HG03159 (cell line): ENCODE data around the gene MIDN.

ENCODE experiments used
- ATAC-seq: cut with Tn5 transposase; IDR thresholded peaks from one replicate; pipeline ENCODE4 v1.9.1; 2021; ENCODE audit warnings: mild to moderate bottlenecking, moderate library complexity; ENCODE audit not compliant: unreplicated experiment

MIDN gene

GRCh38 chr19:1220477-1220930 lies 27.9 kb upstream of the MIDN start:
- ATAC-seq, result no peak

- no peak for ATAC-seq
Measured at GRCh38 chr19:1220976-1221903, 27.1 kb upstream of the MIDN start.

DNA sequence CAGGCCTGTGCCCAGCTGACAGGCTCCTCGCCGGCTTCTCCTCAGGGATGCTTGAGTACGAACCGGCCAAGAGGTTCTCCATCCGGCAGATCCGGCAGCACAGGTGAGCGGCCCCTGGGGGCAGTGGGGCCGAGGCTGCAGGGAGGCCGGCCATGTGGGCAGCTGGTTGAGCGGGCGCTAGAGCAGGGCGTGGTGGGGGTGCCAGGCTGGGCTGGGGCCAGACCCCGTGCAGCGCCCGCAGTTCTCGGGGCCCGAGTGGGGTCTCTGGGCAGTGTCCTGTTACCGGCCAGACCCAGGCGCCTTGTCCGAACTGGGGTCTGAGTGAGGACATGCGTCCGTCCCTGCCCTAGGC lies 26.5 kb upstream of the MIDN start:
- ATAC-seq, result no peak

DNA sequence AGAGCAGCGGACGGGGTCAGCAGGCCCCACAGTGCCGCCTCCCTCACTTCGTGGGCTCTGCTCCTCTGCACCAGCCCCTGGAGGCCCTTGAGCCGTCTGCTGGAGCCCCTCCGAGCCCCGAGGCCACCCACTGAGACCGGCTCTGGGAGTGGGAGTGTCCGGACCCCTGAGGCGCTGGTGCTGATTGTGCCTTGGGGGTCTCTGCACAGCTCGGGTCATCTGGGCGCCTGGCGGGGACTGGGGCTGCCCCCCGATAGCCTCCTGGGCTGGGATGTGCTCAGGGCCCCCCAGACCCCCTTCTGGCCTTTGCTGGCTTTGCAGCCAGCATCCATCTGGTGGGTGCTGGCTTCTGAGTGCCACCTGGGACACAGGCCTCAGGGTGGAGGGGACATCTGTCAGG lies 26.0 kb upstream of the MIDN start:
- ATAC-seq, result no peak

DNA sequence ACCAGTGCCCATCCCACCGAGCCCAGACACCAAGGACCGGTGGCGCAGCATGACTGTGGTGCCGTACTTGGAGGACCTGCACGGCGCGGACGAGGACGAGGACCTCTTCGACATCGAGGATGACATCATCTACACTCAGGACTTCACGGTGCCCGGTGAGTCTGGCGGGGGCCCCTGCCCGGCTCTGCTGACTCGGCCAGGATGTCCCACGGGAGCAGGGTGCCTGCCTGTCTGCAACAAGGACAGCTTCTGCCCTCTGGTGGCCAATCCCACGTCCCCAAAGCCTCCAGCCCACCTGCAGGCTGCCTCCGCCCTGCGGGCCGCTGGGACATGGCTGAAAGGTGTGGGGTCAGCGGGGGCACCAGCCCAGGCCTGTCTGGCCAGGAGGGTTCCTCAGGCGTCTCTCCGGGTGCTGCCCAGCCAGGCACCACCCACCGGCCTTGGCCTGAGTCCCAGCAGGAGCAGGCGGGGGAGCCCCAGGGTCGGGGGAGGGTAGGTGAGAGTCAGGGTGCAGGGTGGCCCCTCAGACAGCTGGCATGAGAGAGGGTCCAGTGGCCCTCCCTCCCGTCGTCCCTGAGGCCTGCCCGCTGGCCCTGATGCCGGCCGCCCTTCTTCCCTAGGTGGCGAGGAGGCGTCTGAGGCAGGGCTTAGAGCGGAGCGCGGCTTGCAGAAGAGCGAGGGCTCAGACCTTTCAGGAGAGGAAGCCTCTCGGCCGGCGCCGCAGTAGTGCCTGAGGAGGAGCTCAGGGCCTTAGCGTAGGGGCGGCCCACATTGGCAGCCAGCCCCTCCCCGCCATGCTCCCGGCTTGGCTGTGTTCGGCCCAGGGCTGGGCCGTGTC lies 25.1 kb upstream of the MIDN start:
- no peak for ATAC-seq

- no peak for ATAC-seq
Measured at GRCh38 chr19:1224047-1224825, 24.1 kb upstream of the MIDN start.

- ATAC-seq, result no peak
Measured at GRCh38 chr19:1224847-1225246, 23.5 kb upstream of the MIDN start.

DNA sequence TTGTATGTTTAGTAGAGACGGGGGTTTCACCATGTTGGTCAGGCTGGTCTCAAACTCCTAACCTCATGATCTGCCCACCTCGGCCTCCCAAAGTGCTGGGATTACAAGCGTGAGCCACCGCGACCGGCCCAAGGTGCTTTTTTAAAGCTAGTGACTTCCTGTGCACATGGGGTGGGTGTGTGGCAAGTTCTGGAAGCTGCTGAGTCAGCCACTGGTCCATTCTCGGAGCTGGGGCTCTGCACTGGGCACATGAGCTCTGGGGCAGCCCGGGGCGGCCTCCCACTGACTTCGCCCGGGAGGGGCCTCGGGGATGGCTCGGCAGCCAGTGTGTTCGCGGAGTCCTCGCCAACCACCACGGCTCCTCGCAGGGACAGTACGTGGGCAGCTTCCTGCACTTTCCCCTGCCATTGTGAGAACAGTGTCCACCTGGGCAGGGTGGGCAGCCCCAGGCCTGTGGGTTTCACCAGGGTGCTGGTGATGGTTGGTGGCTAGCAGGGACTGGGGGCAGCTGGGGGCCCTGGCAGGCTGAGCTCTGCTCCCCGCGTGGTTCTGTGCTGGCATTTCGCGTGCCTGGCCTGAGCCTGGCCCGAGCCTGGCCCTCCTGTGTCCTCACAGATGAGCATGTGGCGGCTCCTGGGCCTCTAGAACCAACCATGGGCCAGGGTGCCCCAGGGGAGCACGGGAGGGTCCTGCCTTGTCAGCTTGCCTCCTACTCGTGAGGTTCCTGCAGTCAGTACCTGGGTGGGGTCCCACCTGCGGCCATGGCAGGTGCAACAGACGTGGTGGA lies 22.8 kb upstream of the MIDN start:
- ATAC-seq, result no peak

GRCh38 chr19:1226227-1226518 lies 22.2 kb upstream of the MIDN start:
- no peak for ATAC-seq

GRCh38 chr19:1226522-1227303 lies 21.7 kb upstream of the MIDN start:
- no peak for ATAC-seq

- ATAC-seq, result no peak
Measured at GRCh38 chr19:1227304-1228054, 20.9 kb upstream of the MIDN start.

DNA sequence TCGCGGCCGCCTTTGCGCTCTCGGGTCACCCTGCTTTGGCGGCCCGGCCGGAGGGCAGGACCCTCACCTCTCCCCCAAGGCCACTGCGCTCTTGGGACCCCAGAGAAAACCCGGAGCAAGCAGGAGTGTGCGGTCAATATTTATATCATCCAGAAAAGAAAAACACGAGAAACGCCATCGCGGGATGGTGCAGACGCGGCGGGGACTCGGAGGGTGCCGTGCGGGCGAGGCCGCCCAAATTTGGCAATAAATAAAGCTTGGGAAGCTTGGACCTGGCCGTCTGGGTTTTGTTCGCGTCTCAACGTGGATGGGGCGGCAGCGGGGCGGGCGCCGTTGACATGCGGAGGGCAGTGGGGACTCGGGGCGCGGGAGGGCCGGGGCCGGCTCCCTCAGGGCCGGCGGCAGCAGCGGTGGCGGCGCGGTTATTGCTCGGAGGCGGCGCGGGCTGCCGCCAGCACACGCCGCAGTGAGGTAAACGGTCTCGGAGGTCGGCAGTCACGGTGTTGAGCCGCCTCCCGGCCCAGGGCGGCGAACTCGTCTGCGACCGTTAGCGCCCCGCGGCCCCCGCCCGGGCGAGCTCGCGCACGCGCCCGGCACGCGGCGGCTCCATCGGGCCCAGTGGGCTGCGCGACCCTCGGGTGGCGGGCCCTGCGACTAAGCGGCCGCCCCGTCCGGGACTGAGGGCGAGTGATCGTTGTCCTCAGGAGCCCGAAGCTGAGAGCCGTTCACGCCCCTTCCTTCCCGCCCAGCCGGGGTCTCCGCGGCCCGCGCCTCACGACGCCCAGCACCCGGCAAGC lies 20.0 kb upstream of the MIDN start:
- ATAC-seq, result no peak

DNA sequence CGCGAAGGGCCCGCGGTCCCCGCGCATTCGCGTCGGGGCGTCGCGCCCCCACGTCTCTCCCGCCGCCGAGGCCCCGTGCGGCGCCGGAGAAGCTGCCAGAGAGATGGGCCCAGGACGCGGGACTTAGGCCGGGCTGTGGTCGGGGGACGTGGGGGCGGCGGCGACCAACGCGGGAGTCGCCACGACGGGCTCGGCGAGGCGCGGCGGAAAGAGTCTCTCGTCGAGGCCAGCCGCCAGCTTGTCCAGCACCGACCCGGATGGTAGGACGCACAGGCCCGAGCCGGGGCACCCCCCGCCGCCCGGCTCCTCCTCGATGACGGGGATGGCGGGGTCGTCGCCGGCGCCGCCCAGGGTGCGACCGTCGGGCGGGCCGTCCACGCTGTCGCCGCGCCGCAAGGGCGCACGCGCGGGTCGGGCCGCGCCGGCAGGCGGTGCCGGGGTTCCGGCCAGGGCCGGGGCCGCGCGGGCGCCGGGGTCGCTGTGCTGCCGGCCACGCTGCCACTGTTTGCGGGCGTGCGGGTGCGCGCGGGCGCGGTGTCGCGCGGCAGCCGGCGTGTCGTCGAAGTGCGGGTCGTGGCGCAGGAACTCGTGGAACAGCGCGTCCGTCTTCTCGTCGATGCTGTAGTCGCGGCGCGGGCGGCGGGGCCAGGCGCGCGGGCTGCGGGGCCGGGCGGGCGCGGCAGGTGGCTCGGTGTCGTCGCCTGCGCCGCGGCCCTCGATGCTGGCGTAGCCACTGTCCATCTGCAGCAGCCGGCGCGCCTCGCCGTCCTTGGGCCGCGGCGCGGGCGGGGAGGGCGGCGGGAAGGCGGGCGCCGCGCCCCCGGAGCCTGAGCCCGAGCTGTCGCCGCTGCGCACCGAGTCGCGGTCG lies 19.1 kb upstream of the MIDN start:
- ATAC-seq, result no peak

DNA sequence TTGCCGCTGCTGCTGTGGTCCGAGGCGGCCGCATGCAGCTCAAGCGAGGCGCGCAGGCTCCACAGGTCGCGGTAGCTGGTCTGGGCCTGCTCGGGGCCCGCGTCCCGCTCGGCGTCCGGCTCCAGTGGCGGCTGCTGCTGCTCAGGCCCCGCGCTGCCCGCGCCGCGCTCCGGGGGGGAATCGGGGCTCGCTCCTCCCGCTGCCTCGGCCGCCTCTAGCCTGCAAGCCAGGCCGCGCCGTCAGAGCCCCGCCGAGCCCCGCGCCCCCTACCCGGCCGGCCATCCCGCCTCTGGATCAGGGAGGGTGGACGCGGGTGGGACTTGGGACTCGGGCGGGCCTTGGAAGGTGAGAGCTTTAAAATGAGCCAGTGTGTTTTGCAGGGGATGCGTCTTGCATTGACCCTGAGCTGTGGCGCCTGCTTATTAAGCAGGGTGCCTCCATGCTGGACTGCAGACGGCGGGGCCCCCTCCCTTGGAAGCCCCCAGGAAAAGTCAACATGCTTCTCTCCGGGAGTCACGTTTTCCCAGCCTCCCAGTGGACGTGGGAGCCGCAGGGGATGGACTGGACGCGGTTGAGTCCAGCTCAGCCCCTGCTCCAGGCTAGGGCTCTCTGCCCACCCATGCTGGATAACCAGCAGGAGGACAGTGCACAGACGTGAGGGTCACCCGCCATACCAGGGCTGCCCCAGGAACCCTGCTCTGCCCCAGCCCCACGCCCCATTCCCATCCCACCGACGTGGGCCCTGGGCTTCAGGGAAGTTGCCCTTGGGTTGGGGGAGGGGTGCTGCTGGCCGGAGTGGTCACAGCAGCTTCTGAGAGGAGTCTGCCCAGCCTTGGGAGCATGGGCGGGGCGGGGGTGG lies 18.2 kb upstream of the MIDN start:
- ATAC-seq, result no peak

DNA sequence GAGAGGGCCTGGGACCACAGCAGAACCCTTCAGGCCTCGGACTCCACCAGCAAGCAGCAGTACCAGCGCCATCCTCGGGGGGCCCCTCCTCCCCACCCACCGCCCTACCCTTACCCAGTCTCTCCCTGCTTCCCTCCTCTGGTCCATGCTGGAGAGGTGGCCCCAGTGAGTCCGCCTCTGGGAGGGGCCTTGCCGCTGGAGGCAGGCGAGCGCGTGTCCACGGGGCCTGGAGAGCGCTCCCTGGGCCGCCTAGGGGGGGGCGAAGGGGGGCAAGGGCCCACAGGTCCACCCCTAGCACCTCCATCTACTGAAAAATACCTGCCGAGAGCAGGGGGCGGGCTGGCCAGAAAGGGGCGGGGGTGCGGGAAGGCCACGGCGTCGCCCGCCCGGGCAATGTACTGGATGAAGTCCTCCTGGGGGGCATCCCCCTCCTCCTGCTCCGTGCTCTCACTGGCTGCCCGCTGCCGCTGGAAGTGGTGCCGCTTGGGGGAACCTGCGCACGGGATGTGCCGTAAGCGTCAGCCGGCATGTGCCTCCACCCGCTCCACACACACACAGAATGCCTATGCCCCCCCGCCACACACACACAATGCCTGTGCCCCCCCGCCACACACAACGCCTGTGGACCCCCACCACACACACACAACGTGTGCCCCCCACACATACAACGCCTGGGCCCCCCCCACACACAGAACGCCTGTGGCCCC lies 17.4 kb upstream of the MIDN start:
- no peak for ATAC-seq
